ENCODE results near the gene ADGRG1. TPM values are rescaled to one million over a fixed set of nuclear protein-coding genes. Genes with fewer than 3 reads are reported as not detected.

ADGRG1 gene
- polyA plus RNA-seq, 1 experiment = 1.1 TPM

GRCh38 chr16:57672824-57673223 is 44.4 kb downstream of the ADGRG1 start:
- POLR2A ChIA-PET = no interaction called here
- Histone ChIP-seq H3K36me3 (ENCODE audit: control insufficient read depth, insufficient read depth, low read length) (no peaks in the 10 kb centered on the region), H3K4me3 (ENCODE audit: low read depth, low read length) (no peak overlapping the region), H3K27me3 (ENCODE audit: control insufficient read depth, insufficient read depth, low read length) (peaks cover 19% of the 10 kb centered on the region)
- no peak for TF ChIP-seq CTCF (IDR thresholded peaks at IDR 0.05; ENCODE audit: insufficient read depth, low read depth, low read length)
- DNase-seq (ENCODE audit: low read depth) = no peak
- CTCF ChIA-PET = interaction anchor here (0.9 kb wide), 1 partner anchor 9 kb away, joined by 3 read pairs; no protein-coding TSS in a partner anchor

- Histone ChIP-seq H3K36me3 (ENCODE audit: control insufficient read depth, insufficient read depth, low read length) (no peaks in the 10 kb centered on the region), H3K27me3 (ENCODE audit: control insufficient read depth, insufficient read depth, low read length) (peaks cover 20% of the 10 kb centered on the region), H3K4me3 (ENCODE audit: low read depth, low read length) (no peak overlapping the region)
- ChIA-PET POLR2A (no interaction called here), CTCF (interaction anchor here (0.7 kb wide), 1 partner anchor 28 kb away, joined by 3 read pairs; no protein-coding TSS in a partner anchor)
- DNase-seq (ENCODE audit: low read depth) = no peak
- no peak for TF ChIP-seq CTCF (IDR thresholded peaks at IDR 0.05; ENCODE audit: insufficient read depth, low read depth, low read length)
Observed at GRCh38 chr16:57675741-57676551, 47.5 kb downstream of the ADGRG1 start.

GRCh38 chr16:57676553-57677085 is 48.2 kb downstream of the ADGRG1 start:
- no peak for TF ChIP-seq CTCF (IDR thresholded peaks at IDR 0.05; ENCODE audit: insufficient read depth, low read depth, low read length)
- POLR2A ChIA-PET = no interaction called here
- H3K36me3 ChIP-seq (ENCODE audit: control insufficient read depth, insufficient read depth, low read length) = no peaks in the 10 kb centered on the region
- DNase-seq (ENCODE audit: low read depth) = no peak
- peaks cover 20% of the 10 kb centered on the region for H3K27me3 ChIP-seq (ENCODE audit: control insufficient read depth, insufficient read depth, low read length)
- H3K4me3 ChIP-seq (ENCODE audit: low read depth, low read length) = no peak overlapping the region
- CTCF ChIA-PET = interaction anchor here (0.7 kb wide), 1 partner anchor 28 kb away, joined by 3 read pairs; no protein-coding TSS in a partner anchor

GRCh38 chr16:57677622-57678369 is 49.4 kb downstream of the ADGRG1 start:
- TF ChIP-seq CTCF (IDR thresholded peaks at IDR 0.05; ENCODE audit: insufficient read depth, low read depth, low read length) = no peak
- Histone ChIP-seq H3K4me3 (ENCODE audit: low read depth, low read length) (no peak overlapping the region), H3K36me3 (ENCODE audit: control insufficient read depth, insufficient read depth, low read length) (no peaks in the 10 kb centered on the region), H3K27me3 (ENCODE audit: control insufficient read depth, insufficient read depth, low read length) (peaks cover 19% of the 10 kb centered on the region)
- ChIA-PET POLR2A (no interaction called here), CTCF (interaction anchor here (0.8 kb wide), 1 partner anchor 28 kb away, joined by 4 read pairs; no protein-coding TSS in a partner anchor)
- no peak for DNase-seq (ENCODE audit: low read depth)

GRCh38 chr16:57679016-57679415 is 50.6 kb downstream of the ADGRG1 start:
- ChIA-PET POLR2A (no interaction called here), CTCF (no interaction called here)
- peaks cover 9% of the 10 kb centered on the region for H3K27me3 ChIP-seq (ENCODE audit: control insufficient read depth, insufficient read depth, low read length)
- H3K36me3 ChIP-seq (ENCODE audit: control insufficient read depth, insufficient read depth, low read length) = no peaks in the 10 kb centered on the region
- no peak for DNase-seq (ENCODE audit: low read depth)
- TF ChIP-seq CTCF (IDR thresholded peaks at IDR 0.05; ENCODE audit: insufficient read depth, low read depth, low read length) = no peak
- no peak overlapping the region for H3K4me3 ChIP-seq (ENCODE audit: low read depth, low read length)

Measured in BJ (cell line).